Measurements from ENCODE around the gene DOCK9.

Gene DOCK9

GRCh38 chr13:98834254-98834960 is 143.5 kb downstream of the DOCK9 start:
- Histone ChIP-seq H3K9me3 (replicated peaks; ENCODE audit: insufficient read depth, low read length) (no peaks in the 10 kb centered on the region), H3K4me1 (ENCODE audit: low read length) (no peaks in the 10 kb centered on the region), H3K9me2 (replicated peaks; ENCODE audit: insufficient read depth, low read length) (no peaks in the 10 kb centered on the region), H3K27ac (ENCODE audit: low read length) (no peak overlapping the region), H3K79me2 (ENCODE audit: low read length) (no peaks in the 10 kb centered on the region), H3K4me2 (ENCODE audit: low read depth, low read length) (no peak overlapping the region), H3K27me3 (replicated peaks; ENCODE audit: insufficient read depth, low read length) (no peaks in the 10 kb centered on the region), H3K9ac (ENCODE audit: low read length) (no peak overlapping the region), H4K20me1 (ENCODE audit: insufficient read depth, low read length) (no peaks in the 10 kb centered on the region), H2AFZ (ENCODE audit: low read length) (no peak overlapping the region), H3F3A (ENCODE audit: insufficient read depth, low read length) (no peaks in the 10 kb centered on the region), H3K36me3 (replicated peaks; ENCODE audit: insufficient read depth, low read length) (no peaks in the 10 kb centered on the region), H3K4me3 (ENCODE audit: low read length) (no peak overlapping the region)
- no peak for TF ChIP-seq EZH2phosphoT487 (IDR thresholded peaks at IDR 0.05; ENCODE audit: low read length)
- no peak for TF ChIP-seq EZH2 (optimal IDR thresholded peaks at IDR 0.05; ENCODE audit: low read depth, low read length)
- TF ChIP-seq CTCF (IDR thresholded peaks at IDR 0.05; ENCODE audit: low read length): no peak
- no peak for DNase-seq

- H3K9me2 ChIP-seq (replicated peaks; ENCODE audit: insufficient read depth, low read length): no peaks in the 10 kb centered on the region
- 0 out of 2 replicates have a peak, but pooled peaks cover 4% of the 10 kb centered on the region for H3K4me1 ChIP-seq (ENCODE audit: low read length)
- no peaks in the 10 kb centered on the region for H4K20me1 ChIP-seq (ENCODE audit: insufficient read depth, low read length)
- H3K79me2 ChIP-seq (ENCODE audit: low read length): no peaks in the 10 kb centered on the region
- no peak overlapping the region for H3K9ac ChIP-seq (ENCODE audit: low read length)
- no peaks in the 10 kb centered on the region for H3K36me3 ChIP-seq (replicated peaks; ENCODE audit: insufficient read depth, low read length)
- no peaks in the 10 kb centered on the region for H3K9me3 ChIP-seq (replicated peaks; ENCODE audit: insufficient read depth, low read length)
- no peak overlapping the region for H3K4me3 ChIP-seq (ENCODE audit: low read length)
- no peaks in the 10 kb centered on the region for H3K27me3 ChIP-seq (replicated peaks; ENCODE audit: insufficient read depth, low read length)
- no peak overlapping the region for H3K4me2 ChIP-seq (ENCODE audit: low read depth, low read length)
- TF ChIP-seq EZH2phosphoT487 (IDR thresholded peaks at IDR 0.05; ENCODE audit: low read length) (no peak), CTCF (IDR thresholded peaks at IDR 0.05; ENCODE audit: low read length) (no peak), EZH2 (optimal IDR thresholded peaks at IDR 0.05; ENCODE audit: low read depth, low read length) (no peak)
- no peak overlapping the region for H2AFZ ChIP-seq (ENCODE audit: low read length)
- DNase-seq: no peak
- H3F3A ChIP-seq (ENCODE audit: insufficient read depth, low read length): no peaks in the 10 kb centered on the region
- no peak overlapping the region for H3K27ac ChIP-seq (ENCODE audit: low read length)
Measured at GRCh38 chr13:98831236-98831635, 146.6 kb downstream of the DOCK9 start.

- TF ChIP-seq EZH2phosphoT487 (IDR thresholded peaks at IDR 0.05; ENCODE audit: low read length): no peak
- TF ChIP-seq CTCF (IDR thresholded peaks at IDR 0.05; ENCODE audit: low read length): no peak
- TF ChIP-seq EZH2 (optimal IDR thresholded peaks at IDR 0.05; ENCODE audit: low read depth, low read length): no peak
- H3K36me3 ChIP-seq (replicated peaks; ENCODE audit: insufficient read depth, low read length): no peaks in the 10 kb centered on the region
Measured at GRCh38 chr13:98829541-98829940, 148.3 kb downstream of the DOCK9 start.

More at GRCh38 chr13:98829541-98829940, 148.3 kb downstream of the DOCK9 start:
- no peak overlapping the region for H3K4me2 ChIP-seq (ENCODE audit: low read depth, low read length)
- no peaks in the 10 kb centered on the region for H3K9me3 ChIP-seq (replicated peaks; ENCODE audit: insufficient read depth, low read length)
- 0 out of 2 replicates have a peak, but pooled peaks cover 4% of the 10 kb centered on the region for H3K4me1 ChIP-seq (ENCODE audit: low read length)
- no peaks in the 10 kb centered on the region for H3K27me3 ChIP-seq (replicated peaks; ENCODE audit: insufficient read depth, low read length)
- no peaks in the 10 kb centered on the region for H4K20me1 ChIP-seq (ENCODE audit: insufficient read depth, low read length)
- no peak for DNase-seq
- H3K79me2 ChIP-seq (ENCODE audit: low read length): no peaks in the 10 kb centered on the region
- no peak overlapping the region for H3K4me3 ChIP-seq (ENCODE audit: low read length)
- H3K9ac ChIP-seq (ENCODE audit: low read length): no peak overlapping the region
- H3F3A ChIP-seq (ENCODE audit: insufficient read depth, low read length): no peaks in the 10 kb centered on the region
- H3K9me2 ChIP-seq (replicated peaks; ENCODE audit: insufficient read depth, low read length): no peaks in the 10 kb centered on the region
- no peak overlapping the region for H2AFZ ChIP-seq (ENCODE audit: low read length)
- no peak overlapping the region for H3K27ac ChIP-seq (ENCODE audit: low read length)
